ENCODE results near the gene NYAP2. TPM values are rescaled to one million over a fixed set of nuclear protein-coding genes. Genes with fewer than 3 reads are reported as not detected.
A peak's percentile ranks its signal among the peaks of the same experiment; 100 is the strongest.

The NYAP2 gene
- total RNA-seq, 1 donor from 2014 or later: 0.14 TPM

DNA sequence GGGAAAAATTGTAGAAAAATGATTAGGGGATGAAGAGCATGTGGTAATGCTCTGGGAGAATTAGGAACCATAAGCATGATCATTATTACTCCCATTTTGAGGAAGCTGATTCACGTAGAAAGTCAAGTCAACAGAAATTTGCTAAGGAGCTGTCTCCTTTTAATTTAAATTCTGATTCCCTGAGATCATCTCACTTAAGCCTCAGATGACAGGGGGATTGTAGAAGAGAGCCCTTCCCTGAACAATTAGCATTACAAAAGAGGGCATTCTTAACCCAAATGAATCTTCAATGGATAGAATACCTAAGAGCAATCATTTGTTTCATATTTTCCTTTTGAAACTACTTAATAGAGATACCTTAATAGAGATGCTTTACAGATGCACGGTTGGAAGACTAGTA, 267.9 kb downstream of the NYAP2 start:
- no peak for DNase-seq (ENCODE audit: low read depth)
- H3K36me3 ChIP-seq (ENCODE audit: insufficient read depth, low read length): no peaks in the 10 kb centered on the region
- no peak overlapping the region for H2AFZ ChIP-seq (ENCODE audit: low read depth, low read length)
- H3K9me3 Mint-ChIP-seq (ENCODE audit: unreplicated experiment): no peaks in the 10 kb centered on the region
- no peaks in the 10 kb centered on the region for H3K27me3 ChIP-seq (ENCODE audit: insufficient read depth, low read length)
- H4K20me1 ChIP-seq (ENCODE audit: insufficient read depth, low read length): no peaks in the 10 kb centered on the region
- no peak overlapping the region for H3K27ac ChIP-seq (ENCODE audit: low read depth, low read length)
- H3K4me1 ChIP-seq (ENCODE audit: insufficient read depth, low read length): no peaks in the 10 kb centered on the region
- H3K4me1 Mint-ChIP-seq (ENCODE audit: low read depth, unreplicated experiment): no peaks in the 10 kb centered on the region
- no peak overlapping the region for H3K4me3 ChIP-seq (ENCODE audit: insufficient read depth, low read depth, low read length)
- no peak for FAIRE-seq
- no peaks in the 10 kb centered on the region for H3K27me3 Mint-ChIP-seq (ENCODE audit: low read depth, unreplicated experiment)
- H3K9me3 ChIP-seq (ENCODE audit: insufficient read depth, low read depth, low read length): no peaks in the 10 kb centered on the region
- H3K27ac Mint-ChIP-seq (ENCODE audit: unreplicated experiment): no peak overlapping the region
- no peak overlapping the region for H3K4me3 Mint-ChIP-seq (ENCODE audit: unreplicated experiment)
- no peak overlapping the region for H3K4me2 ChIP-seq (ENCODE audit: low read length)
- no peak overlapping the region for H3K9ac ChIP-seq (ENCODE audit: low read length)
- H3K79me2 ChIP-seq (ENCODE audit: insufficient read depth, low read length): no peaks in the 10 kb centered on the region
- H3K36me3 Mint-ChIP-seq (ENCODE audit: low read depth, unreplicated experiment): no peaks in the 10 kb centered on the region
- TF ChIP-seq EZH2 (IDR thresholded peaks at IDR 0.05; ENCODE audit: insufficient read depth, low read length): no peak
- TF ChIP-seq, protein P1, sequence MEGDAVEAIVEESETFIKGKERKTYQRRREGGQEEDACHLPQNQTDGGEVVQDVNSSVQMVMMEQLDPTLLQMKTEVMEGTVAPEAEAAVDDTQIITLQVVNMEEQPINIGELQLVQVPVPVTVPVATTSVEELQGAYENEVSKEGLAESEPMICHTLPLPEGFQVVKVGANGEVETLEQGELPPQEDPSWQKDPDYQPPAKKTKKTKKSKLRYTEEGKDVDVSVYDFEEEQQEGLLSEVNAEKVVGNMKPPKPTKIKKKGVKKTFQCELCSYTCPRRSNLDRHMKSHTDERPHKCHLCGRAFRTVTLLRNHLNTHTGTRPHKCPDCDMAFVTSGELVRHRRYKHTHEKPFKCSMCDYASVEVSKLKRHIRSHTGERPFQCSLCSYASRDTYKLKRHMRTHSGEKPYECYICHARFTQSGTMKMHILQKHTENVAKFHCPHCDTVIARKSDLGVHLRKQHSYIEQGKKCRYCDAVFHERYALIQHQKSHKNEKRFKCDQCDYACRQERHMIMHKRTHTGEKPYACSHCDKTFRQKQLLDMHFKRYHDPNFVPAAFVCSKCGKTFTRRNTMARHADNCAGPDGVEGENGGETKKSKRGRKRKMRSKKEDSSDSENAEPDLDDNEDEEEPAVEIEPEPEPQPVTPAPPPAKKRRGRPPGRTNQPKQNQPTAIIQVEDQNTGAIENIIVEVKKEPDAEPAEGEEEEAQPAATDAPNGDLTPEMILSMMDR (IDR thresholded peaks at IDR 0.05; ENCODE audit: insufficient read depth, low read depth, low read length): no peak

DNA sequence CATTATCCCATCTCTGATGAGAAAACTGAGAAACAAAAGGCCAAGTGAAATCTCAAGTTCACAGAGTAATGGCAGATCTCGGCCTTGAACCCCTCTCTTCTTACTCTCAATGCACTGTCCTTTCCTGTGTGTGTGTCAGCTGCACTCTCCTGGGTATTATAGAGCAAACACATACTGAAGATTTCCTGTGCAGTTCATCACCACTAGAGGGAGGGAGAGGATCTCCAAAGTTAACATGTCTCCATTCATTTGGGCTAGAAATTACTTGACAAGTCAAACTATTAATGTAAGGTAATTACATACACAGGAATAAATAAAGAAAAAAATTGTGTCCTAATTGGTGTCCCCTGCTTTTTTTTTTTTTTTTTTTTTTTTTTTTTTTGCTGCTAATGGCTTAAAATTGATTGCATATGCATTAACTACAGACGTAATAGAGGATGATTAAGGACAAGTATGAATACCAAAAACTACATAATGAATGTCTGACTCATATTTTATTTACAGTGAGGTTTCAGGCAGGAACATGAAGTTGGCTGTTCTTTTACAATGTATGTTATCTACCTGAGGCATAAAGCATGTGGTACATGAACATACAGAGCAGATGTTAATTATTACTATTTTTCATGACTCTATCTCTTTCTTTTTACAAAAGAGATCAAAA, 269.2 kb downstream of the NYAP2 start:
- no peak overlapping the region for H3K4me3 Mint-ChIP-seq (ENCODE audit: unreplicated experiment)
- no peak overlapping the region for H3K4me3 ChIP-seq (ENCODE audit: insufficient read depth, low read depth, low read length)
- no peaks in the 10 kb centered on the region for H3K27me3 ChIP-seq (ENCODE audit: insufficient read depth, low read length)
- no peaks in the 10 kb centered on the region for H3K4me1 ChIP-seq (ENCODE audit: insufficient read depth, low read length)
- no peaks in the 10 kb centered on the region for H3K36me3 Mint-ChIP-seq (ENCODE audit: low read depth, unreplicated experiment)
- H3K9me3 ChIP-seq (ENCODE audit: insufficient read depth, low read depth, low read length): no peaks in the 10 kb centered on the region
- no peaks in the 10 kb centered on the region for H3K4me1 Mint-ChIP-seq (ENCODE audit: low read depth, unreplicated experiment)
- no peaks in the 10 kb centered on the region for H4K20me1 ChIP-seq (ENCODE audit: insufficient read depth, low read length)
- no peak overlapping the region for H3K4me2 ChIP-seq (ENCODE audit: low read length)
- H3K27ac Mint-ChIP-seq (ENCODE audit: unreplicated experiment): no peak overlapping the region
- H3K9me3 Mint-ChIP-seq (ENCODE audit: unreplicated experiment): no peaks in the 10 kb centered on the region
- no peaks in the 10 kb centered on the region for H3K27me3 Mint-ChIP-seq (ENCODE audit: low read depth, unreplicated experiment)
- H3K36me3 ChIP-seq (ENCODE audit: insufficient read depth, low read length): no peaks in the 10 kb centered on the region
- peak; percentile 57 for DNase-seq (ENCODE audit: low read depth)
- H3K79me2 ChIP-seq (ENCODE audit: insufficient read depth, low read length): no peaks in the 10 kb centered on the region
- peak; percentile 93 for FAIRE-seq
- H2AFZ ChIP-seq (ENCODE audit: low read depth, low read length): no peak overlapping the region
- H3K27ac ChIP-seq (ENCODE audit: low read depth, low read length): no peak overlapping the region
- H3K9ac ChIP-seq (ENCODE audit: low read length): no peak overlapping the region
- no peak for TF ChIP-seq EZH2 (IDR thresholded peaks at IDR 0.05; ENCODE audit: insufficient read depth, low read length)
- TF ChIP-seq, protein P1 (IDR thresholded peaks at IDR 0.05; ENCODE audit: insufficient read depth, low read depth, low read length): peak; percentile 89
